GM19467 (cell line): Measurements from ENCODE around the gene FIBP.
"Not testable (repeated sequence)": the region's sequence is repeated elsewhere in the genome, so short reads cannot be mapped to it uniquely, and the experiment has no call there.

ENCODE experiments used
- ATAC-seq: cut with Tn5 transposase; IDR thresholded peaks from one replicate; pipeline ENCODE4 v1.9.1; 2021; ENCODE audit warnings: mild to moderate bottlenecking, moderate library complexity; ENCODE audit not compliant: unreplicated experiment

The FIBP gene

DNA sequence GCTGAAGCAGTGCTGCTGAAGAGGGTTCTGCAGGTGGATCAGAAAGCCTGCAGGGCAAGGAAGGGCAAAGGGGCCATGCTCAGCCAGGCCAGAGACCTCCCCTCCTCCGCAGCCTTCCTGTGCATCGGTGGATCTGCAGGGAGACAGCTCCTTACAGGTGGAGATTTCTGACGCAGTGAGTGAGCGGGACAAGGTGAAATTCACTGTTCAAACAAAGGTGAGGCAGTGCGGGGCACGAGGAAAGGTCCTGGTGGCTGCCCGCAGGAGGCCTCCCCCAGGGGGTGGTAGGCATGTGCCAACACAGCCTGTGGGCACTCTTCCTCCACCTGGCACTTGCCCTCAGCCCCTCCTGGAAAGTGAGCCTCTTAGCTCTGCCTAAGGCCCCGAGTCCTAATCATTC, 38.9 kb downstream of the FIBP start:
- ATAC-seq, result no peak

DNA sequence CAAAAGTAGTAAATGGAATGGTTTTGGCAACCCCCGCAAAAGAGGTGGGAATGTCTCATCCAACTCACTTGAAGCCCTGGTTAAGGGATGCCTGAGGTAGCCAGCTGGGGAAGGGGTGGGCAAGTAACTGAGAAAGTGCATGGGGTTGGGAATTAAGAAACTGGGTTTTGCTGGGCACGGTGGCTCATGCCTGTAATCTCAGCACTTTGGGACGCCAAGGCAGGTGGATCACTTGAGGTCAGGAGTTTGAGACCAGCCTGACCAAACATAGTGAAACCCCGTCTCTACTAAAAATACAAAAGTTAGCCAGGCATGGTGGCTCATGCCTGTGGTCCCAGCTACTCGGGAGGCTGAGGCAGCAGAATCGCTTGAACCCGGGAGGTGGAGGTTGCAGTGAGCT, 39.6 kb downstream of the FIBP start:
- ATAC-seq, result not testable (repeated sequence)

DNA sequence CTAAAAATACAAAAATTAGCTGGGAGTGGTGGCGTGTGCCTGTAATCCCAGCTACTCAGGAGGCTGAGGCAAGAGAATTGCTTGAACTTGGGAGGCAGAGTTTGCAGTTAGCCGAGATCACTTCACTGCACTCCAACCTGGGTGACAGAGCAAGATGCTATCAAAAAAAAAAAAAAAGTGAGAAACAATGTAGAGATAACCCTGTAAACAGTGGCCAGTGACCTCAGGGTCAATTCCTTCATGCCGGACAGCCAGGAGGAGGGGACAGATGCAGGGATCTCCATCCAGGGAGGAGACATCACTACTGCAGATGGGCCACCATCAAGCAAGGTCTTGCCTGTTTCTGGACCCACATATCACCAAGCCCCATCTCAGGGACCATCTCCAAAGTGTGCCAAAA, 40.5 kb downstream of the FIBP start:
- ATAC-seq, result no peak

DNA sequence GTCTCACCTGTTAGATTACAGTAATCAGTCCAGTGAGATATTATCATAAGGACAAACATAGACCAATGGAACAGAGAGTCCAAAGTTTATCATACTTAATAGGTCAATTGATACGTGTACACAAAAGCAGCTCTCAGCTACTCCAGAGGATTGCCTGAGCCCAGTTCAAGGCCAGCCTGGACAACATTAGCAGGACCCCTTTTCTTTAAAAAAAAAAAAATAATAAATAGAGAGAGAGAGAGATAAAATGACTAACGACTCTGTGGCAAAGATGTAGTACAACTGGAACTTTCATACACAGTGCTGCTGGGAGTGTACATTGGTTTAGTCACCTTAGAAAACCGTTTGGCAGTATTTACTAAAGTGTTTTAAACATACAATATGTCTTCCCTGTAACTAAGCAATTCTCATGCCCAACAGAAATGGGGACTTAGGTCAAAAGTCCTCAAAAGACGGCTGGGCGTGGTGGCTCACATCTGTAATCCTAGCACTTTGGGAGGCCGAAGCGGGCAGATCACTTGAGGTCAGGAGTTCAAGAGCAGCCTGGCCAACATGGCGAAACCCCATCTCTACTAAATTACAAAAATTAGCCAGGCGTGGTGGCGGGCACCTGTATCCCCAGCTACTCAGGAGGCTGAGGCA, 43.9 kb downstream of the FIBP start:
- no peak for ATAC-seq

DNA sequence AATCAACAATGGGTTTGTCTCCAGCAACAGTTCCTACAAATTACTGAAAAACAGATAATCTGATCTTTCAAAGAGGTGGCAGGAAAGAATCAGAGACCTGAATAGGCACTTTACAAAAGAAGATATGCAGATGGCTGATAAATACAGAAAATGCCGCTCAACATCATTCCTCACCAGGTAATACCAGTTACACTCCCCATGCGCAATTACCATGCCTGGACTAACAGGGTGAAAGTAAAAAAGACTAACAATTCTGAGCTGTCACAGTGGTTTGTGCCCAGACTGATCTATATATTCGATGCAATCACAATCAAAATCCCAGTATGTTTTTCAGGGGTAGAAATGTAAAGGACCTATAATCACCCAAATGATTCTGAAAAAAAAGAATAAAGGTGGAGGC, 44.5 kb downstream of the FIBP start:
- ATAC-seq, result no peak

DNA sequence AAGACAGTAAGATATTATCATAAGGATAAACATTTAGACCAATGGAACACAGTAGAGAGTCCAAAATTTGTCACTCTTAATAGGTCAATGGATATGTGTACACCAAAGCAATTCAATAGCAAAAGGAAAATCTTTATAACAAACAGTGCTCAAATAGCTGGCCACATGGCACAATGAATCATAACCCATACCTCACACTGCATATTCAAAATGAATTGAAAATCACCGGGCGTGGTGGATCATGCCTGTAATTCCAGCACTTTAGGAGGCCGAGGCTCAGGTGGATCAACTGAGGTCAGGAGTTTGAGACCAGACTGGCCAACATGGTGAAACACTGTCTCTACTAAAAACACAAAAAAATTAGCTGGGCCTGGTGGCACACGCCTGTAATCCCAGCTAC, 46.1 kb downstream of the FIBP start:
- no peak for ATAC-seq

DNA sequence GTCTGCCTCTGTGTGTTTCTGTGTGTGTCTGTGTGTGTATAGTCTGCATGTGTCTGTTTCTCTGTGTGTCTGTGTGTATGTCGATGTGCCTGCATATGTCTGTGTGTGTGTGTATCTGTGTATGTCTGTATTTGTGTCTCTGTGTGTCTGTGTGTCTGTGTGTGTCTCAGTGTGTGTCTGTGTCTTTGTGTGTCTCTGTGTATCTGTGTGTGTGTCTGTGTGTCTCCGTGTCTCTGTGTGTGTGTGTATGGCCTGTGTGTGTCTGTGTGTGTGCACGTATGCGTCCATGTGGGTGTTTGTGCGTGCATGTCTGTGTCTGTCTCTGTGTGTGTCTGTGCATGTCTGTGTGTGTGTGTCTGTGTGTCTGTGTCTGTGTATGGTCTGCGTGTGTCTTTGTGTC, 54.1 kb downstream of the FIBP start:
- no peak for ATAC-seq
